Thoracic aorta (tissue), 2 donors: ENCODE data around the gene TIFAB. TPM values are rescaled to one million over a fixed set of nuclear protein-coding genes. Genes with fewer than 3 reads are reported as not detected.

ENCODE experiments used
- ATAC-seq: fragments of 150-250 bp; one replicate; pipeline ENCODE4 v1.8.0; 2017; ENCODE audit warnings: low read depth; ENCODE audit not compliant: insufficient number of reproducible peaks, low FRiP score
- DNase-seq: peaks from one replicate; pipeline ENCODE4 v3.0.0-alpha.2; 2020; ENCODE audit warnings: low spot score
- H3K27ac ChIP-seq, 2 donors: fragments of 200-600 bp; sonication (generic); 1 replicate in 1 of 2; 2 replicates in 1 of 2; pipeline ENCODE4 v1.5.1; 2016; ENCODE audit warnings: mild to moderate bottlenecking in 2 of 2, moderate library complexity in 2 of 2
- H3K27me3 ChIP-seq: fragments of 200-600 bp; sonication (generic); replicated peaks from 2 replicates; pipeline ENCODE4 v1.6.0; 2016; ENCODE audit warnings: mild to moderate bottlenecking; ENCODE audit not compliant: insufficient read depth
- H3K36me3 ChIP-seq: fragments of 200-600 bp; sonication (generic); one replicate; pipeline ENCODE4 v1.5.1; 2016
- H3K4me1 ChIP-seq, 2 donors: fragments of 200-600 bp; sonication (generic); 1 replicate in 1 of 2; 2 replicates in 1 of 2; pipeline versions ENCODE4 v1.5.1 to v1.6.0; 2016; ENCODE audit warnings: low read depth in 2 of 2, mild to moderate bottlenecking in 1 of 2; ENCODE audit not compliant: control insufficient read depth in 1 of 2
- H3K4me3 ChIP-seq: fragments of 200-600 bp; sonication (generic); 2 replicates; pipeline ENCODE4 v1.5.1; 2016; ENCODE audit warnings: mild to moderate bottlenecking
- H3K9me3 ChIP-seq: fragments of 200-600 bp; sonication (generic); 2 replicates; pipeline ENCODE4 v1.5.1; 2016
- total RNA-seq, 2 donors: library from RNA; depleted of rRNA; stranded (reverse); fragments of >200 nt; gene quantifications; one replicate each; pipeline versions ENCODE4 v1.1.0 to v1.2.3, GENCODE V29; 2016
- TF ChIP-seq, protein P1 (sequence below): fragments of 200-600 bp; sonication (generic); IDR thresholded peaks from one replicate; pipeline ENCODE4 v1.5.1; 2019; ENCODE audit warnings: antibody characterized with exemption

Gene TIFAB
- total RNA-seq, 2 donors from 2014 or later: not detected

- no peaks in the 10 kb centered on the region for H3K36me3 ChIP-seq
- H3K27me3 ChIP-seq: no peaks in the 10 kb centered on the region
- no peaks in the 10 kb centered on the region for H3K9me3 ChIP-seq
- H3K4me3 ChIP-seq: no peak overlapping the region
- H3K27ac ChIP-seq: no peak overlapping the region
- no peak for DNase-seq
- H3K4me1 ChIP-seq: peaks cover 3 to 5% of the 10 kb centered on the region in 2 donors
- TF ChIP-seq, protein P1, sequence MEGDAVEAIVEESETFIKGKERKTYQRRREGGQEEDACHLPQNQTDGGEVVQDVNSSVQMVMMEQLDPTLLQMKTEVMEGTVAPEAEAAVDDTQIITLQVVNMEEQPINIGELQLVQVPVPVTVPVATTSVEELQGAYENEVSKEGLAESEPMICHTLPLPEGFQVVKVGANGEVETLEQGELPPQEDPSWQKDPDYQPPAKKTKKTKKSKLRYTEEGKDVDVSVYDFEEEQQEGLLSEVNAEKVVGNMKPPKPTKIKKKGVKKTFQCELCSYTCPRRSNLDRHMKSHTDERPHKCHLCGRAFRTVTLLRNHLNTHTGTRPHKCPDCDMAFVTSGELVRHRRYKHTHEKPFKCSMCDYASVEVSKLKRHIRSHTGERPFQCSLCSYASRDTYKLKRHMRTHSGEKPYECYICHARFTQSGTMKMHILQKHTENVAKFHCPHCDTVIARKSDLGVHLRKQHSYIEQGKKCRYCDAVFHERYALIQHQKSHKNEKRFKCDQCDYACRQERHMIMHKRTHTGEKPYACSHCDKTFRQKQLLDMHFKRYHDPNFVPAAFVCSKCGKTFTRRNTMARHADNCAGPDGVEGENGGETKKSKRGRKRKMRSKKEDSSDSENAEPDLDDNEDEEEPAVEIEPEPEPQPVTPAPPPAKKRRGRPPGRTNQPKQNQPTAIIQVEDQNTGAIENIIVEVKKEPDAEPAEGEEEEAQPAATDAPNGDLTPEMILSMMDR: no peak
- no peak for ATAC-seq
Measured at GRCh38 chr5:135465391-135466122, 13.4 kb upstream of the TIFAB start.

DNA sequence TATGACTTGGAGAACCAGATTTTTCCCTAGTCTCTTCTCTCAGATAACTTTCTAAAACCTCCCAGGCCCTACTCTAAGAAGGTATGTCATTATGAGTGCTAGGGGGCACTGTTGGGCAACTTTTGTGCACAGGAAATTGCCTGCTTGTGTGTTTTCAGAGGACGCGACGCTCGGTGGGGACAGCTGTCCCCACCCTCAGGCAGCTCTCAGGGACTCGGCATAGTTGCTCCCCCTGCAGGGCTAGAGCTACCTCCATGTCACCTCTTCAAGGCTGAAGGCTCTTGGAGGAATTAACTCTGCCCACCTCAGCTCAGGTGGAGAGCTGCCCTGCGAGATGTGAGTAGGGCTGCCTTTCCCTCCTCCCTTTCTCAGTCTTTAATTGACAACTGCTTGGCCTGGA is 10.2 kb upstream of the TIFAB start:
- Histone ChIP-seq H3K9me3 (no peaks in the 10 kb centered on the region), H3K27me3 (no peaks in the 10 kb centered on the region), H3K27ac (no peak overlapping the region), H3K4me1 (peaks cover 10 to 24% of the 10 kb centered on the region in 2 donors), H3K36me3 (no peaks in the 10 kb centered on the region), H3K4me3 (no peak overlapping the region)
- TF ChIP-seq, protein P1: peak; percentile 25
- ATAC-seq (no peak), DNase-seq (no peak)

- ATAC-seq: no peak
- H3K27ac ChIP-seq: no peak overlapping the region
- H3K9me3 ChIP-seq: no peaks in the 10 kb centered on the region
- TF ChIP-seq, protein P1: no peak
- H3K36me3 ChIP-seq: no peaks in the 10 kb centered on the region
- peaks cover 10 to 25% of the 10 kb centered on the region in 2 donors for H3K4me1 ChIP-seq
- DNase-seq: no peak
- H3K4me3 ChIP-seq: no peak overlapping the region
- no peaks in the 10 kb centered on the region for H3K27me3 ChIP-seq
Measured at GRCh38 chr5:135461481-135462151, 9.5 kb upstream of the TIFAB start.

DNA sequence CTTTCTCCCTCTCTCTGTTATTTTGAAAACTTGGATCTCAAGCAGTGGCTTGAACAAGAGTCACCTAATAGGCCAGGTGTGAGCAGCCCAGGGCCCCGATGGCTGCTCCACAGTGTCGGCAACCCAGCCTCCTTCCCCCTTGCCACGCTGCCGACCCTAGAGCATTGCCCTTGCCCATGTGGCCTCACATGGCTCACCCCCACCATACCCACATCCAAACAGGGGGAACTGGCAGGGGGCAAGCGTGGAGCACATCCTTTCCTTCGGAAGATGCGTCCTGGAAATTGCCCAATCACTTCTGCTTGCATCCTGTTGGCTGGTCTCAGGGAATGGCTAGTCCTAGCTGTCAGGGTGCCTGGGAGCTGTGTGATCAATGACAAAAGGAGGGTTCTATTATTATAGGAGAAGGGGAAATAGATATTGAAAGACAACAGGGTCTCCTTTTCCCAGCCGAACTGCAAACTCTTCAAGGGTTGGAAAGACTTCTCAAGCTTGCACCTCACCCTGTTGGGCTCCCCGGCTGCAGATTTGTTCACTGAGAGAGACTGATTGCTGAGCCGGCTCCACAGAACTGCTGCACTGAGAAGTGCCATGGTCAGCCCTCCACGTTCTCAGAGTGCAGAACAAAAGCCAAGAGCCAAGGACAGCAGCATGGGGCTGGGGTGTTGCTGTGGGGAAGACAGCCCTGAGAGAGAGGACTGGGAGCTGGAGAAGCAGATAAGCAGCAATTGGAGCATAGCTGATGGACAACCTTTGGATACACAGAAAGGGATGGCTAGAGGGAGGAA is 8.3 kb upstream of the TIFAB start:
- Histone ChIP-seq H3K36me3 (no peaks in the 10 kb centered on the region), H3K4me3 (no peak overlapping the region), H3K27me3 (no peaks in the 10 kb centered on the region), H3K4me1 (peaks cover 11 to 20% of the 10 kb centered on the region in 2 donors), H3K27ac (no peak overlapping the region), H3K9me3 (no peaks in the 10 kb centered on the region)
- no peak for ATAC-seq
- DNase-seq: no peak
- TF ChIP-seq, protein P1: no peak

GRCh38 chr5:135458921-135459331 is 6.8 kb upstream of the TIFAB start:
- ATAC-seq (no peak), DNase-seq (no peak)
- H3K27me3 ChIP-seq: no peaks in the 10 kb centered on the region
- peaks cover 11 to 20% of the 10 kb centered on the region in 2 donors for H3K4me1 ChIP-seq
- H3K9me3 ChIP-seq: no peaks in the 10 kb centered on the region
- no peak overlapping the region for H3K27ac ChIP-seq
- no peak overlapping the region for H3K4me3 ChIP-seq
- H3K36me3 ChIP-seq: no peaks in the 10 kb centered on the region
- TF ChIP-seq, protein P1: no peak
